HL-60 (cell line): ENCODE measurements around the gene CCL24.
"Not testable (repeated sequence)": the region's sequence is repeated elsewhere in the genome, so short reads cannot be mapped to it uniquely, and the experiment has no call there.

ENCODE experiments used
- DNase-seq, 2 experiments: peaks; one replicate each; pipeline ENCODE4 v3.0.0-alpha.2; 2010 to 2020; ENCODE audit warnings: low read depth in 1 of 2, low spot score in 1 of 2
- H3K27ac ChIP-seq: fragments of 250-450 bp; sonication (Bioruptor Pico); replicated peaks from 2 replicates; pipeline ENCODE4 v1.5.1; 2020; ENCODE audit warnings: mild to moderate bottlenecking, moderate library complexity
- H3K27me3 ChIP-seq: fragments of 250-450 bp; sonication (Bioruptor Pico); 2 replicates; pipeline ENCODE4 v1.5.1; 2021; ENCODE audit warnings: mild to moderate bottlenecking, moderate library complexity; ENCODE audit not compliant: insufficient read depth, poor library complexity, severe bottlenecking
- H3K4me3 ChIP-seq: replicated peaks from 2 replicates; pipeline ENCODE4 v1.5.1; 2011; ENCODE audit warnings: mild to moderate bottlenecking, control low read depth, low read length; ENCODE audit not compliant: insufficient read depth
- CTCF ChIP-seq: IDR thresholded peaks from one replicate; pipeline ENCODE4 v1.5.1; 2011; ENCODE audit warnings: low read length, control low read depth, inconsistent platforms; ENCODE audit not compliant: insufficient read depth
- GABPA ChIP-seq: IDR thresholded peaks from 2 replicates; pipeline ENCODE4 v1.6.1; 2012; ENCODE audit warnings: low read depth
- POLR2AphosphoS5 ChIP-seq: IDR thresholded peaks from 2 replicates; pipeline ENCODE4 v1.6.1; 2012; ENCODE audit warnings: low read depth
- REST ChIP-seq: IDR thresholded peaks from 2 replicates; pipeline ENCODE4 v1.6.1; 2012; ENCODE audit warnings: low read depth; ENCODE audit not compliant: insufficient replicate concordance
- SPI1 ChIP-seq: IDR thresholded peaks from 2 replicates; pipeline ENCODE4 v1.6.1; 2012; ENCODE audit warnings: low read depth, mild to moderate bottlenecking, borderline replicate concordance

CCL24 gene

GRCh38 chr7:75836798-75837197 lies 23.2 kb upstream of the CCL24 start:
- H3K4me3 ChIP-seq, result no peak overlapping the region
- DNase-seq, result no peak
- H3K27ac ChIP-seq, result no peak overlapping the region
- H3K27me3 ChIP-seq, result no peaks in the 10 kb centered on the region
- TF ChIP-seq REST (no peak), CTCF (no peak), POLR2AphosphoS5 (no peak), GABPA (no peak), SPI1 (no peak)

- no peak for DNase-seq
- Histone ChIP-seq H3K27ac (no peak overlapping the region), H3K27me3 (no peaks in the 10 kb centered on the region), H3K4me3 (no peak overlapping the region)
- TF ChIP-seq POLR2AphosphoS5, result no peak
- TF ChIP-seq SPI1, result no peak
- TF ChIP-seq CTCF, result no peak
- TF ChIP-seq REST, result no peak
- no peak for TF ChIP-seq GABPA
These were observed 22.2 kb upstream of the CCL24 start for GRCh38 chr7:75835688-75836285.

GRCh38 chr7:75833662-75834061 lies 20.1 kb upstream of the CCL24 start:
- H3K27me3 ChIP-seq, H3K4me3 ChIP-seq, DNase-seq, H3K27ac ChIP-seq: not testable (repeated sequence)

- no peak for DNase-seq
- Histone ChIP-seq H3K27ac (no peak overlapping the region), H3K4me3 (no peak overlapping the region), H3K27me3 (no peaks in the 10 kb centered on the region)
- TF ChIP-seq SPI1 (no peak), POLR2AphosphoS5 (no peak), REST (no peak)
These were observed 17.4 kb upstream of the CCL24 start for GRCh38 chr7:75830978-75831377.

- not testable (repeated sequence) for H3K4me3 ChIP-seq, DNase-seq, H3K27me3 ChIP-seq, H3K27ac ChIP-seq
These were observed 16.1 kb upstream of the CCL24 start for GRCh38 chr7:75829656-75830055.
